CD4-positive, alpha-beta T cell treated with Interleukin-6 for 4 hours (primary cell): ENCODE results near the gene OGFOD2.
"Not testable (repeated sequence)": the region's sequence is repeated elsewhere in the genome, so short reads cannot be mapped to it uniquely, and the experiment has no call there.

ENCODE experiments used
- DNase-seq: peaks from one replicate; pipeline ENCODE4 v3.0.0-alpha.2; 2020; ENCODE audit warnings: mixed read lengths

OGFOD2 gene

GRCh38 chr12:122974892-122975789 lies at the start of gene OGFOD2:
Gene OGFOD2 (plus strand): TSS chr12:122975244. CDS start chr12:122975252, 8 bp downstream.
- peak; percentile 94 for DNase-seq

- no peak for DNase-seq
These were observed 47.2 kb upstream of the OGFOD2 start for GRCh38 chr12:122927756-122928403.

GRCh38 chr12:122928404-122929147 lies 46.5 kb upstream of the OGFOD2 start:
- DNase-seq, result no peak

GRCh38 chr12:122929148-122929538 lies 45.9 kb upstream of the OGFOD2 start:
- DNase-seq, result no peak

GRCh38 chr12:122929812-122930211 lies 45.2 kb upstream of the OGFOD2 start:
- no peak for DNase-seq

GRCh38 chr12:122932207-122932606 lies 42.8 kb upstream of the OGFOD2 start:
- no peak for DNase-seq

GRCh38 chr12:122934722-122935121 lies 40.3 kb upstream of the OGFOD2 start:
- no peak for DNase-seq

- DNase-seq, result no peak
These were observed 39.7 kb upstream of the OGFOD2 start for GRCh38 chr12:122935318-122935717.

GRCh38 chr12:122937622-122938091 lies 37.4 kb upstream of the OGFOD2 start:
- DNase-seq, result no peak

GRCh38 chr12:122939125-122939524 lies 35.9 kb upstream of the OGFOD2 start:
- no peak for DNase-seq

GRCh38 chr12:122941351-122941750 lies 33.7 kb upstream of the OGFOD2 start:
- not testable (repeated sequence) for DNase-seq

- no peak for DNase-seq
These were observed 32.4 kb upstream of the OGFOD2 start for GRCh38 chr12:122942637-122943036.

- DNase-seq, result no peak
These were observed 31.8 kb upstream of the OGFOD2 start for GRCh38 chr12:122943196-122943595.

GRCh38 chr12:122944605-122945592 lies 30.1 kb upstream of the OGFOD2 start:
- no peak for DNase-seq

- DNase-seq, result peak; percentile 74
These were observed 28.2 kb upstream of the OGFOD2 start for GRCh38 chr12:122946690-122947341.

GRCh38 chr12:122947352-122947792 lies 27.7 kb upstream of the OGFOD2 start:
- no peak for DNase-seq

GRCh38 chr12:122948605-122949004 lies 26.4 kb upstream of the OGFOD2 start:
- DNase-seq, result no peak

- no peak for DNase-seq
These were observed 25.6 kb upstream of the OGFOD2 start for GRCh38 chr12:122949405-122949804.

GRCh38 chr12:122949816-122950675 lies 25.0 kb upstream of the OGFOD2 start:
- no peak for DNase-seq

GRCh38 chr12:122951406-122951805 lies 23.6 kb upstream of the OGFOD2 start:
- no peak for DNase-seq
